ENCODE measurements around the gene PNKP. TPM values are rescaled to one million over a fixed set of nuclear protein-coding genes. Genes with fewer than 3 reads are reported as not detected.

Gene PNKP
- total and polyA plus RNA-seq, 2 of the 8 experiments (the other 6 are each of a cell fraction or from before 2014, with no cell fraction given) = 45.8 to 105 TPM

DNA sequence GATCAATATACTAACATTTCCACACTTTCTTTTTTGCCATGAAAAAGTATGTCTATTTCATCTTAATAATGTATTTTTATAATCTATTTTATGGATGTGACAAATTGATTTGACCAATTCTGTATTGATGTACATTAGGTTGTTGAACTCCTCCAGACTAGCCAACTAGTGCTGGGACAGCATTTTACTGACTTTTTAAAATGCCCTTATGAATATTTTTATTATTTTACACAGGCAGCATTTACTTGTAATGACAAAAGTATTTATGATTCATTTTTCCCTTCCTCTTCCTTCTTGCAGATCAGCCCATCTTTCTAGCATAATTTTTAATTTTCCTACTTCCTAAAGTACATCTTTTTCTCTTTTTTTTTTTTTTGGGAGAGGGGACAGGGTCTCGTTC lies 53.4 kb downstream of the PNKP start:
- Histone ChIP-seq H3K4me3 (ENCODE audit: extremely low read depth in 1 of 4, insufficient read depth in 2 of 4, low read depth in 3 of 4, low read length in 4 of 4) (peak overlapping the region in 1 of 4 experiments; percentile 77; a peak in 2 of 8 replicates), H3K4me2 (ENCODE audit: insufficient read depth in 1 of 2, low read depth in 2 of 2, low read length in 2 of 2) (no peak overlapping the region; a peak in 1 of 4 replicates), H4K8ac (ENCODE audit: extremely low read depth, insufficient read depth, low read length) (peak overlapping the region; percentile 25; the same call in 1 of the 2 replicates), H3K23me2 (ENCODE audit: low read depth, low read length) (peaks cover 1% of the 10 kb centered on the region), H2BK12ac (ENCODE audit: low read depth, low read length) (peak overlapping the region; percentile 20; the same call in 1 of the 2 replicates), H2BK120ac (replicated peaks; ENCODE audit: low read depth, low read length) (no peak overlapping the region), H3K36me3 (ENCODE audit: control insufficient read depth in 2 of 4, insufficient read depth in 4 of 4, low read length in 3 of 4) (no peaks in the 10 kb centered on the region), H2AK5ac (ENCODE audit: low read depth, low read length) (no peak overlapping the region; the same call in 1 of the 2 replicates), H3K79me2 (ENCODE audit: control insufficient read depth in 1 of 2, insufficient read depth in 2 of 2, low read length in 2 of 2) (peaks cover 0 to 7% of the 10 kb centered on the region in 2 experiments; a peak in 3 of 4 replicates), H3K27me3 (replicated peaks in 1 of 4; ENCODE audit: control insufficient read depth in 3 of 4, extremely low read depth in 1 of 4, insufficient read depth in 3 of 4, low read length in 3 of 4) (no peaks in the 10 kb centered on the region), H3K9ac (replicated peaks in 1 of 4; ENCODE audit: extremely low read depth in 1 of 4, low read depth in 3 of 4, low read length in 3 of 4) (no peak overlapping the region), H3K56ac (replicated peaks; ENCODE audit: insufficient read length, low read depth, low read length) (no peak overlapping the region), H4K5ac (ENCODE audit: insufficient read length, low read depth, low read length) (no peak overlapping the region), H3K9me3 (ENCODE audit: insufficient read depth in 2 of 2, low read depth in 1 of 2, low read length in 1 of 2) (no peaks in the 10 kb centered on the region), H2BK5ac (ENCODE audit: low read depth, low read length) (no peak overlapping the region), H4K20me1 (replicated peaks in 1 of 2; ENCODE audit: control insufficient read depth in 1 of 2, insufficient read depth in 2 of 2, low read length in 2 of 2) (peaks cover 0 to 3% of the 10 kb centered on the region in 2 experiments), H3K23ac (ENCODE audit: insufficient read length) (no peak overlapping the region), H3K4ac (replicated peaks; ENCODE audit: insufficient read length, low read depth, low read length) (no peak overlapping the region), H2BK15ac (ENCODE audit: low read length) (no peak overlapping the region), H3K14ac (ENCODE audit: insufficient read length) (no peak overlapping the region), H2BK20ac (ENCODE audit: low read length) (no peak overlapping the region), H2AFZ (ENCODE audit: low read length) (no peak overlapping the region), H4K91ac (replicated peaks; ENCODE audit: insufficient read length, low read length) (no peak overlapping the region), H3K18ac (ENCODE audit: extremely low read depth, low read length) (no peak overlapping the region), H3K27ac (ENCODE audit: low read depth, low read length) (peak overlapping the region; percentile 67; the same call in 1 of the 2 replicates), H3K79me1 (ENCODE audit: low read depth, low read length) (peaks cover 4% of the 10 kb centered on the region), H3K4me1 (replicated peaks in 1 of 4; ENCODE audit: control insufficient read depth in 3 of 4, insufficient read depth in 4 of 4, low read length in 3 of 4) (peaks cover 6 to 14% (median 10%) of the 10 kb centered on the region in 4 experiments)
- DNase-seq (ENCODE audit: low read depth in 1 of 2, low spot score in 2 of 2) (no peak), FAIRE-seq (no peak)
- CTCF ChIA-PET (ENCODE audit: partially characterized antibody) = interaction anchor here (1.2 to 1.8 kb wide), 4 partner anchors 10 to 97 kb away, joined by 3 to 9 read pairs (median 4); no protein-coding TSS in a partner anchor
- WGBS, 2 experiments (ENCODE audit: extremely low coverage in 1 of 2, insufficient coverage in 1 of 2, insufficient read length in 1 of 2, insufficient replicate concordance in 2 of 2, low coverage in 1 of 2, low lambda C conversion rate in 2 of 2, missing lambda C conversion rate in 1 of 2) = no CpG with 5 or more reads among the region's 1 CpG
- TF ChIP-seq, protein P1, sequence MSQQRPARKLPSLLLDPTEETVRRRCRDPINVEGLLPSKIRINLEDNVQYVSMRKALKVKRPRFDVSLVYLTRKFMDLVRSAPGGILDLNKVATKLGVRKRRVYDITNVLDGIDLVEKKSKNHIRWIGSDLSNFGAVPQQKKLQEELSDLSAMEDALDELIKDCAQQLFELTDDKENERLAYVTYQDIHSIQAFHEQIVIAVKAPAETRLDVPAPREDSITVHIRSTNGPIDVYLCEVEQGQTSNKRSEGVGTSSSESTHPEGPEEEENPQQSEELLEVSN (IDR thresholded peaks at IDR 0.05) = no peak
- no peak for TF ChIP-seq POU5F1 (IDR thresholded peaks at IDR 0.05; ENCODE audit: low read depth, low read length)
- no peak for TF ChIP-seq HDAC2 (IDR thresholded peaks at IDR 0.05; ENCODE audit: borderline replicate concordance in 1 of 2, low read depth in 2 of 2, low read length in 2 of 2)
- no peak for TF ChIP-seq KDM5A (IDR thresholded peaks at IDR 0.05; ENCODE audit: low read length)
- no peak for TF ChIP-seq JUN (IDR thresholded peaks at IDR 0.05; ENCODE audit: low read depth, low read length)
- no peak for TF ChIP-seq SP1 (IDR thresholded peaks at IDR 0.05; ENCODE audit: low read depth, low read length)
- TF ChIP-seq CBX5 (IDR thresholded peaks at IDR 0.05; ENCODE audit: low read depth, low read length) = no peak
- POLR2A ChIA-PET (ENCODE audit: partially characterized antibody) = interaction anchor here (1.4 to 3.4 kb wide), 10 partner anchors 12 to 173 kb away, joined by 4 to 29 read pairs (median 9); partner anchors contain the start of genes ADM5 and PTOV1

All from H1 (cell line).